Trophoblast cell (in vitro differentiated cells and primary cell): Measurements from ENCODE around the gene SINHCAF.
"Not testable (repeated sequence)": the region's sequence is repeated elsewhere in the genome, so short reads cannot be mapped to it uniquely, and the experiment has no call there.

Source experiments
- DNase-seq, 2 donors: peaks; one replicate each; pipeline ENCODE4 v3.0.0-alpha.2; 2016
- H2AFZ ChIP-seq: 2 replicates; pipeline ENCODE4 v1.6.1; 2013; ENCODE audit warnings: low read length, moderate library complexity, mild to moderate bottlenecking; ENCODE audit not compliant: insufficient read depth, poor library complexity
- H2AK5ac ChIP-seq: 2 replicates; pipeline ENCODE4 v1.6.1; 2013; ENCODE audit warnings: mild to moderate bottlenecking, low read length
- H2BK120ac ChIP-seq: 2 replicates; pipeline ENCODE4 v1.6.1; 2013; ENCODE audit warnings: low read length, mild to moderate bottlenecking, moderate library complexity; ENCODE audit not compliant: insufficient read depth, poor library complexity
- H2BK12ac ChIP-seq: 2 replicates; pipeline ENCODE4 v1.6.1; 2013; ENCODE audit warnings: mild to moderate bottlenecking, low read length, moderate library complexity
- H2BK5ac ChIP-seq: 2 replicates; pipeline ENCODE4 v1.6.1; 2013; ENCODE audit warnings: low read length, low read depth, moderate library complexity, mild to moderate bottlenecking; ENCODE audit not compliant: poor library complexity
- H3K14ac ChIP-seq: 2 replicates; pipeline ENCODE4 v1.6.1; 2013; ENCODE audit warnings: mild to moderate bottlenecking, low read length
- H3K18ac ChIP-seq: 2 replicates; pipeline ENCODE4 v1.6.1; 2013; ENCODE audit warnings: mild to moderate bottlenecking, low read length
- H3K23ac ChIP-seq: 2 replicates; pipeline ENCODE4 v1.6.1; 2013; ENCODE audit warnings: low read length
- H3K27ac ChIP-seq: 2 replicates; pipeline ENCODE4 v1.5.1; 2013; ENCODE audit warnings: low read depth, mild to moderate bottlenecking, inconsistent platforms, low read length, moderate library complexity
- H3K27me3 ChIP-seq: 2 replicates; pipeline ENCODE4 v1.6.1; 2013; ENCODE audit warnings: inconsistent platforms, mild to moderate bottlenecking, low read length, moderate library complexity; ENCODE audit not compliant: insufficient read depth
- H3K36me3 ChIP-seq, 2 experiments: 1 replicate in 1 of 2; 2 replicates in 1 of 2; pipeline ENCODE4 v1.6.1; 2013; ENCODE audit warnings: low read length in 2 of 2, mild to moderate bottlenecking in 2 of 2, moderate library complexity in 1 of 2; ENCODE audit not compliant: insufficient read depth in 2 of 2, control insufficient read depth in 1 of 2
- H3K4ac ChIP-seq: 2 replicates; pipeline ENCODE4 v1.6.1; 2013; ENCODE audit warnings: low read depth, mild to moderate bottlenecking, low read length, moderate library complexity
- H3K4me1 ChIP-seq, 2 experiments: 1 replicate in 1 of 2; 2 replicates in 1 of 2; pipeline ENCODE4 v1.6.1; 2013; ENCODE audit warnings: low read length in 2 of 2, mild to moderate bottlenecking in 2 of 2, moderate library complexity in 1 of 2; ENCODE audit not compliant: insufficient read depth in 2 of 2, control insufficient read depth in 1 of 2
- H3K4me2 ChIP-seq: 2 replicates; pipeline ENCODE4 v1.6.1; 2013; ENCODE audit warnings: inconsistent platforms, mild to moderate bottlenecking, low read length, moderate library complexity
- H3K4me3 ChIP-seq: 2 replicates; pipeline ENCODE4 v1.5.1; 2013; ENCODE audit warnings: mild to moderate bottlenecking, low read depth, low read length, inconsistent platforms
- H3K79me1 ChIP-seq: one replicate; pipeline ENCODE4 v1.6.1; 2013; ENCODE audit warnings: low read length
- H3K79me2 ChIP-seq: 2 replicates; pipeline ENCODE4 v1.6.1; 2013; ENCODE audit warnings: low read length, mild to moderate bottlenecking; ENCODE audit not compliant: control insufficient read depth, insufficient read depth, poor library complexity
- H3K9ac ChIP-seq: 2 replicates; pipeline ENCODE4 v1.6.1; 2013; ENCODE audit warnings: mild to moderate bottlenecking, low read length
- H3K9me3 ChIP-seq: 2 replicates; pipeline ENCODE4 v1.6.1; 2013; ENCODE audit warnings: low read depth, mild to moderate bottlenecking, control low read depth, inconsistent platforms, low read length; ENCODE audit not compliant: insufficient read depth
- H4K12ac ChIP-seq: 2 replicates; pipeline ENCODE4 v1.6.1; 2013; ENCODE audit warnings: low read depth, mild to moderate bottlenecking, low read length, moderate library complexity
- H4K8ac ChIP-seq: 2 replicates; pipeline ENCODE4 v1.6.1; 2013; ENCODE audit warnings: low read depth, mild to moderate bottlenecking, low read length, moderate library complexity
- H4K91ac ChIP-seq: one replicate; pipeline ENCODE4 v1.6.1; 2013; ENCODE audit warnings: low read depth, mild to moderate bottlenecking, low read length, moderate library complexity
- WGBS: extraction: QIAGEN DNeasy Blood & Tissue Kit; methylation state at CpG from one replicate; pipeline ENCODE4 v1.1.7; 2013; ENCODE audit warnings: missing lambda C conversion rate; ENCODE audit not compliant: insufficient read length, insufficient coverage; ENCODE audit errors: extremely low coverage; 5-methylcytosine and 5-hydroxymethylcytosine counted together

SINHCAF gene

GRCh38 chr12:31251707-31252611, 74.0 kb downstream of the SINHCAF start:
- not testable (repeated sequence) for H4K12ac ChIP-seq, H4K8ac ChIP-seq, H3K18ac ChIP-seq, H3K4me3 ChIP-seq, H2AFZ ChIP-seq, H3K14ac ChIP-seq, H3K79me1 ChIP-seq, H3K4ac ChIP-seq, H3K4me1 ChIP-seq, H3K4me2 ChIP-seq, H3K9ac ChIP-seq, H3K23ac ChIP-seq, H2BK120ac ChIP-seq, H2AK5ac ChIP-seq, H3K27ac ChIP-seq, H3K79me2 ChIP-seq, H3K36me3 ChIP-seq, H3K27me3 ChIP-seq, H2BK5ac ChIP-seq, H4K91ac ChIP-seq, H3K9me3 ChIP-seq
- no CpG with 5 or more reads among the region's 34 CpGs for WGBS
- DNase-seq = peak; percentile 38 to 53
- H2BK12ac ChIP-seq = peak overlapping the region; percentile 13

DNA sequence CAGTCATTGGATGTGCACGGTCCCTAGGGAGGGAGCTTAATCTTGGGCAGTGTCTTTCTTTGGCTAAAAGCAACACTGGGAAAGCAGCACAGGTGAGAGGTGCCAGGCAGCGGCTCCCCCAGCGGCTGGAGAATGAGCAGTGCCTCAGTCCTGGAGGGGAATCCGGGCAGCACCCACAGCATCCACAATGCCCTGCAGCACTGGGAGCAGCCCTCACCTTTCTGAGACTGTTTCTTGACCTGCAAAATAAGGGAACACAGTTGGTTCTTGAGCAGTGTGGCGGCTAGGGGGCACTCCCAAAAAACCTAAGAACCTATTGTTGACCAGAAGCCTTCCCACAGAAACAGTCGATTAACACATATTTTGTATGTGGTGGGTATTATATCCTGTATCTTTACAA, 75.8 kb downstream of the SINHCAF start:
- no peak overlapping the region for H2AFZ ChIP-seq
- peak overlapping the region; percentile 29 for H2BK12ac ChIP-seq
- H4K12ac ChIP-seq = no peak overlapping the region
- no peak overlapping the region for H3K4me3 ChIP-seq
- H3K27ac ChIP-seq = no peak overlapping the region
- no peak overlapping the region for H4K91ac ChIP-seq
- no peaks in the 10 kb centered on the region for H3K9me3 ChIP-seq
- no peak overlapping the region for H2AK5ac ChIP-seq
- DNase-seq = no peak
- no peak overlapping the region for H3K4ac ChIP-seq
- no CpG with 5 or more reads among the region's 6 CpGs for WGBS
- peak overlapping the region; percentile 6 for H2BK120ac ChIP-seq
- H3K9ac ChIP-seq = no peak overlapping the region
- H3K4me2 ChIP-seq = no peak overlapping the region
- no peak overlapping the region for H4K8ac ChIP-seq
- no peaks in the 10 kb centered on the region for H3K79me2 ChIP-seq
- H3K18ac ChIP-seq = no peak overlapping the region
- no peak overlapping the region for H2BK5ac ChIP-seq
- H3K36me3 ChIP-seq = no peaks in the 10 kb centered on the region
- H3K27me3 ChIP-seq = no peaks in the 10 kb centered on the region
- H3K14ac ChIP-seq = peak overlapping the region; percentile 38
- H3K79me1 ChIP-seq = peaks cover 8% of the 10 kb centered on the region
- peaks cover 6 to 9% of the 10 kb centered on the region in 2 experiments for H3K4me1 ChIP-seq
- H3K23ac ChIP-seq = no peak overlapping the region

DNA sequence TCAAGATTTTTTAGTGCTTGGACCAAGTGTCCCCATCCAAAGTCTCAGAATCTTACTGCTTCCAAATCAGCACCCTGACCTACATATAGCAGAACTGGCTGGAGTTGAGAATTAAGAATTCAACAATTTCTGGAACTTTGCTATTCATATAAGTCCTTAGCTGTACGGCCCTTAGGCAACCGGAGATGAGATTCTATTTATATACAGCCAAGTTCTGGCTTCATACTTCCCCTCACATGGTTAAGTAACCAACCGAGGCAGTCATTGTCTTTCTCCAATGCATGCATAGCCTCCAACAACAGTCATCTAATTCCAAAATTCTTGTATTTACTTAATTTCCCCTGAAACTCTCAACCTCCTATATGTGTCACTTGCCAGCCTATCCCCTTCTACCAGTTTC, 76.6 kb downstream of the SINHCAF start:
- H3K79me2 ChIP-seq = no peaks in the 10 kb centered on the region
- no peak overlapping the region for H2AK5ac ChIP-seq
- H2BK120ac ChIP-seq = no peak overlapping the region
- no peak overlapping the region for H4K12ac ChIP-seq
- H3K4me1 ChIP-seq = peaks cover 6 to 9% of the 10 kb centered on the region in 2 experiments
- H2BK5ac ChIP-seq = no peak overlapping the region
- no peak overlapping the region for H3K4me3 ChIP-seq
- no CpG with 5 or more reads among the region's 3 CpGs for WGBS
- DNase-seq = no peak
- peaks cover 8% of the 10 kb centered on the region for H3K79me1 ChIP-seq
- H3K14ac ChIP-seq = no peak overlapping the region
- no peak overlapping the region for H3K27ac ChIP-seq
- no peak overlapping the region for H3K9ac ChIP-seq
- no peak overlapping the region for H3K23ac ChIP-seq
- H3K9me3 ChIP-seq = no peaks in the 10 kb centered on the region
- no peak overlapping the region for H4K91ac ChIP-seq
- H3K4me2 ChIP-seq = no peak overlapping the region
- no peak overlapping the region for H3K18ac ChIP-seq
- H3K36me3 ChIP-seq = no peaks in the 10 kb centered on the region
- H3K4ac ChIP-seq = no peak overlapping the region
- no peaks in the 10 kb centered on the region for H3K27me3 ChIP-seq
- H4K8ac ChIP-seq = no peak overlapping the region
- H2BK12ac ChIP-seq = no peak overlapping the region
- no peak overlapping the region for H2AFZ ChIP-seq

DNA sequence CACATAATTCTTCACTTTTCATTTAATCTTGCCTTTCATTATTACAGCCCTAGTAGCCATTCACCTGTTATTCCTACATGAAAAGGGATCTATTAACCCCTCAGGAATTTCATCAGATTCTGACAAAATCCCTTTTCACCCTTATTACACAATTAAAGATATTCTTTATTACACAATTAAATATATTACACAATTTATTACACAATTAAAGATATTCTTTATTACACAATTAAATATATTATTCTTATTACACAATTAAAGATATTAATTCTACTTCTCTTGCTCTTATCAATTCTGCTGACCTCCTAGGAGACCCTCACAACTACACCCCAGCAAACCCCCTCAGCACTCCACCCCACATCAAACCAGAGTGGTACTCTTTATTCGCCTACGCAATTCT, 77.1 kb downstream of the SINHCAF start:
- Histone ChIP-seq H3K79me2 (no peaks in the 10 kb centered on the region), H3K4ac (no peak overlapping the region), H2AFZ (no peak overlapping the region), H2BK5ac (no peak overlapping the region), H3K4me2 (no peak overlapping the region), H3K23ac (no peak overlapping the region), H3K14ac (no peak overlapping the region), H3K36me3 (no peaks in the 10 kb centered on the region), H3K9me3 (no peaks in the 10 kb centered on the region), H3K27me3 (no peaks in the 10 kb centered on the region), H4K12ac (no peak overlapping the region), H3K9ac (no peak overlapping the region), H2BK12ac (no peak overlapping the region), H3K4me1 (peaks cover 6 to 9% of the 10 kb centered on the region in 2 experiments), H3K18ac (no peak overlapping the region), H2AK5ac (no peak overlapping the region), H2BK120ac (no peak overlapping the region), H4K8ac (no peak overlapping the region), H3K4me3 (no peak overlapping the region), H3K79me1 (peaks cover 8% of the 10 kb centered on the region), H3K27ac (no peak overlapping the region), H4K91ac (no peak overlapping the region)
- WGBS = no CpG with 5 or more reads among the region's 2 CpGs
- no peak for DNase-seq
